ENCODE results near the gene CA9. TPM values are rescaled to one million over a fixed set of nuclear protein-coding genes. Genes with fewer than 3 reads are reported as not detected.

CA9 gene
- total and polyA plus RNA-seq, 2 experiments from 2014 or later, result 1.1 TPM; not detected in 1

- no peak overlapping the region for H3K4me2 ChIP-seq
- no peaks in the 10 kb centered on the region for H3K9me2 ChIP-seq (ENCODE audit: insufficient read depth)
- H3K36me3 ChIP-seq (ENCODE audit: insufficient read depth), result peaks cover 28% of the 10 kb centered on the region
- H2AFZ ChIP-seq, result no peak overlapping the region
- Mint-ChIP-seq H3K4me3 (no peak overlapping the region), H3K36me3 (ENCODE audit: low read depth) (peaks cover 60% of the 10 kb centered on the region), H3K27me3 (ENCODE audit: insufficient read depth, low read depth, poor library complexity) (peaks cover 8% of the 10 kb centered on the region), H3K27ac (no peak overlapping the region), H3K9me3 (no peaks in the 10 kb centered on the region), H3K4me1 (no peaks in the 10 kb centered on the region)
- no peak for TF ChIP-seq ZNF331 (CRISPR knock-in tag; IDR thresholded peaks at IDR 0.05; ENCODE audit: low read depth)
- no peak for TF ChIP-seq EZH2phosphoT487 (IDR thresholded peaks at IDR 0.05; ENCODE audit: unreplicated experiment)
- TF ChIP-seq, protein P1, sequence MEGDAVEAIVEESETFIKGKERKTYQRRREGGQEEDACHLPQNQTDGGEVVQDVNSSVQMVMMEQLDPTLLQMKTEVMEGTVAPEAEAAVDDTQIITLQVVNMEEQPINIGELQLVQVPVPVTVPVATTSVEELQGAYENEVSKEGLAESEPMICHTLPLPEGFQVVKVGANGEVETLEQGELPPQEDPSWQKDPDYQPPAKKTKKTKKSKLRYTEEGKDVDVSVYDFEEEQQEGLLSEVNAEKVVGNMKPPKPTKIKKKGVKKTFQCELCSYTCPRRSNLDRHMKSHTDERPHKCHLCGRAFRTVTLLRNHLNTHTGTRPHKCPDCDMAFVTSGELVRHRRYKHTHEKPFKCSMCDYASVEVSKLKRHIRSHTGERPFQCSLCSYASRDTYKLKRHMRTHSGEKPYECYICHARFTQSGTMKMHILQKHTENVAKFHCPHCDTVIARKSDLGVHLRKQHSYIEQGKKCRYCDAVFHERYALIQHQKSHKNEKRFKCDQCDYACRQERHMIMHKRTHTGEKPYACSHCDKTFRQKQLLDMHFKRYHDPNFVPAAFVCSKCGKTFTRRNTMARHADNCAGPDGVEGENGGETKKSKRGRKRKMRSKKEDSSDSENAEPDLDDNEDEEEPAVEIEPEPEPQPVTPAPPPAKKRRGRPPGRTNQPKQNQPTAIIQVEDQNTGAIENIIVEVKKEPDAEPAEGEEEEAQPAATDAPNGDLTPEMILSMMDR (conservative IDR thresholded peaks at IDR 0.05; ENCODE audit: low read depth in 2 of 2), result no peak
- TF ChIP-seq POLR2AphosphoS5 (IDR thresholded peaks at IDR 0.05; ENCODE audit: low read depth), result no peak
- TF ChIP-seq EZH2 (IDR thresholded peaks at IDR 0.05; ENCODE audit: low read depth, unreplicated experiment), result no peak
- TF ChIP-seq, protein P2, sequence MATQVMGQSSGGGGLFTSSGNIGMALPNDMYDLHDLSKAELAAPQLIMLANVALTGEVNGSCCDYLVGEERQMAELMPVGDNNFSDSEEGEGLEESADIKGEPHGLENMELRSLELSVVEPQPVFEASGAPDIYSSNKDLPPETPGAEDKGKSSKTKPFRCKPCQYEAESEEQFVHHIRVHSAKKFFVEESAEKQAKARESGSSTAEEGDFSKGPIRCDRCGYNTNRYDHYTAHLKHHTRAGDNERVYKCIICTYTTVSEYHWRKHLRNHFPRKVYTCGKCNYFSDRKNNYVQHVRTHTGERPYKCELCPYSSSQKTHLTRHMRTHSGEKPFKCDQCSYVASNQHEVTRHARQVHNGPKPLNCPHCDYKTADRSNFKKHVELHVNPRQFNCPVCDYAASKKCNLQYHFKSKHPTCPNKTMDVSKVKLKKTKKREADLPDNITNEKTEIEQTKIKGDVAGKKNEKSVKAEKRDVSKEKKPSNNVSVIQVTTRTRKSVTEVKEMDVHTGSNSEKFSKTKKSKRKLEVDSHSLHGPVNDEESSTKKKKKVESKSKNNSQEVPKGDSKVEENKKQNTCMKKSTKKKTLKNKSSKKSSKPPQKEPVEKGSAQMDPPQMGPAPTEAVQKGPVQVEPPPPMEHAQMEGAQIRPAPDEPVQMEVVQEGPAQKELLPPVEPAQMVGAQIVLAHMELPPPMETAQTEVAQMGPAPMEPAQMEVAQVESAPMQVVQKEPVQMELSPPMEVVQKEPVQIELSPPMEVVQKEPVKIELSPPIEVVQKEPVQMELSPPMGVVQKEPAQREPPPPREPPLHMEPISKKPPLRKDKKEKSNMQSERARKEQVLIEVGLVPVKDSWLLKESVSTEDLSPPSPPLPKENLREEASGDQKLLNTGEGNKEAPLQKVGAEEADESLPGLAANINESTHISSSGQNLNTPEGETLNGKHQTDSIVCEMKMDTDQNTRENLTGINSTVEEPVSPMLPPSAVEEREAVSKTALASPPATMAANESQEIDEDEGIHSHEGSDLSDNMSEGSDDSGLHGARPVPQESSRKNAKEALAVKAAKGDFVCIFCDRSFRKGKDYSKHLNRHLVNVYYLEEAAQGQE (IDR thresholded peaks at IDR 0.05; ENCODE audit: unreplicated experiment), result no peak
- TF ChIP-seq, protein P3, sequence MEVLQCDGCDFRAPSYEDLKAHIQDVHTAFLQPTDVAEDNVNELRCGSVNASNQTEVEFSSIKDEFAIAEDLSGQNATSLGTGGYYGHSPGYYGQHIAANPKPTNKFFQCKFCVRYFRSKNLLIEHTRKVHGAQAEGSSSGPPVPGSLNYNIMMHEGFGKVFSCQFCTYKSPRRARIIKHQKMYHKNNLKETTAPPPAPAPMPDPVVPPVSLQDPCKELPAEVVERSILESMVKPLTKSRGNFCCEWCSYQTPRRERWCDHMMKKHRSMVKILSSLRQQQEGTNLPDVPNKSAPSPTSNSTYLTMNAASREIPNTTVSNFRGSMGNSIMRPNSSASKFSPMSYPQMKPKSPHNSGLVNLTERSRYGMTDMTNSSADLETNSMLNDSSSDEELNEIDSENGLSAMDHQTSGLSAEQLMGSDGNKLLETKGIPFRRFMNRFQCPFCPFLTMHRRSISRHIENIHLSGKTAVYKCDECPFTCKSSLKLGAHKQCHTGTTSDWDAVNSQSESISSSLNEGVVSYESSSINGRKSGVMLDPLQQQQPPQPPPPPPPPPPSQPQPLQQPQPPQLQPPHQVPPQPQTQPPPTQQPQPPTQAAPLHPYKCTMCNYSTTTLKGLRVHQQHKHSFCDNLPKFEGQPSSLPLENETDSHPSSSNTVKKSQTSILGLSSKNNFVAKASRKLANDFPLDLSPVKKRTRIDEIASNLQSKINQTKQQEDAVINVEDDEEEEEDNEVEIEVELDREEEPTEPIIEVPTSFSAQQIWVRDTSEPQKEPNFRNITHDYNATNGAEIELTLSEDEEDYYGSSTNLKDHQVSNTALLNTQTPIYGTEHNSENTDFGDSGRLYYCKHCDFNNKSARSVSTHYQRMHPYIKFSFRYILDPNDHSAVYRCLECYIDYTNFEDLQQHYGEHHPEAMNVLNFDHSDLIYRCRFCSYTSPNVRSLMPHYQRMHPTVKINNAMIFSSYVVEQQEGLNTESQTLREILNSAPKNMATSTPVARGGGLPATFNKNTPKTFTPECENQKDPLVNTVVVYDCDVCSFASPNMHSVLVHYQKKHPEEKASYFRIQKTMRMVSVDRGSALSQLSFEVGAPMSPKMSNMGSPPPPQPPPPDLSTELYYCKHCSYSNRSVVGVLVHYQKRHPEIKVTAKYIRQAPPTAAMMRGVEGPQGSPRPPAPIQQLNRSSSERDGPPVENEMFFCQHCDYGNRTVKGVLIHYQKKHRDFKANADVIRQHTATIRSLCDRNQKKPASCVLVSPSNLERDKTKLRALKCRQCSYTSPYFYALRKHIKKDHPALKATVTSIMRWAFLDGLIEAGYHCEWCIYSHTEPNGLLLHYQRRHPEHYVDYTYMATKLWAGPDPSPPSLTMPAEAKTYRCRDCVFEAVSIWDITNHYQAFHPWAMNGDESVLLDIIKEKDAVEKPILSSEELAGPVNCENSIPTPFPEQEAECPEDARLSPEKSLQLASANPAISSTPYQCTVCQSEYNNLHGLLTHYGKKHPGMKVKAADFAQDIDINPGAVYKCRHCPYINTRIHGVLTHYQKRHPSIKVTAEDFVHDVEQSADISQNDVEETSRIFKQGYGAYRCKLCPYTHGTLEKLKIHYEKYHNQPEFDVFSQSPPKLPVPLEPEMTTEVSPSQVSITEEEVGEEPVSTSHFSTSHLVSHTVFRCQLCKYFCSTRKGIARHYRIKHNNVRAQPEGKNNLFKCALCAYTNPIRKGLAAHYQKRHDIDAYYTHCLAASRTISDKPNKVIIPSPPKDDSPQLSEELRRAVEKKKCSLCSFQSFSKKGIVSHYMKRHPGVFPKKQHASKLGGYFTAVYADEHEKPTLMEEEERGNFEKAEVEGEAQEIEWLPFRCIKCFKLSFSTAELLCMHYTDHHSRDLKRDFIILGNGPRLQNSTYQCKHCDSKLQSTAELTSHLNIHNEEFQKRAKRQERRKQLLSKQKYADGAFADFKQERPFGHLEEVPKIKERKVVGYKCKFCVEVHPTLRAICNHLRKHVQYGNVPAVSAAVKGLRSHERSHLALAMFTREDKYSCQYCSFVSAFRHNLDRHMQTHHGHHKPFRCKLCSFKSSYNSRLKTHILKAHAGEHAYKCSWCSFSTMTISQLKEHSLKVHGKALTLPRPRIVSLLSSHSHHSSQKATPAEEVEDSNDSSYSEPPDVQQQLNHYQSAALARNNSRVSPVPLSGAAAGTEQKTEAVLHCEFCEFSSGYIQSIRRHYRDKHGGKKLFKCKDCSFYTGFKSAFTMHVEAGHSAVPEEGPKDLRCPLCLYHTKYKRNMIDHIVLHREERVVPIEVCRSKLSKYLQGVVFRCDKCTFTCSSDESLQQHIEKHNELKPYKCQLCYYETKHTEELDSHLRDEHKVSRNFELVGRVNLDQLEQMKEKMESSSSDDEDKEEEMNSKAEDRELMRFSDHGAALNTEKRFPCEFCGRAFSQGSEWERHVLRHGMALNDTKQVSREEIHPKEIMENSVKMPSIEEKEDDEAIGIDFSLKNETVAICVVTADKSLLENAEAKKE (CRISPR knock-in tag; IDR thresholded peaks at IDR 0.05), result no peak
- H3K27me3 ChIP-seq (ENCODE audit: insufficient read depth), result no peaks in the 10 kb centered on the region
- ATAC-seq, result no peak
- no peaks in the 10 kb centered on the region for H3K79me2 ChIP-seq (replicated peaks; ENCODE audit: insufficient read depth)
- H3K4me1 ChIP-seq (ENCODE audit: insufficient read depth), result no peaks in the 10 kb centered on the region
- no peak overlapping the region for H3K27ac ChIP-seq (ENCODE audit: low read depth)
- no peaks in the 10 kb centered on the region for H3F3A ChIP-seq (replicated peaks; ENCODE audit: low read depth)
- no peaks in the 10 kb centered on the region; the same call in 1 of the 2 replicates for H4K20me1 ChIP-seq (replicated peaks; ENCODE audit: insufficient read depth)
- no peak overlapping the region for H3K4me3 ChIP-seq
- no peak for DNase-seq (ENCODE audit: low spot score)
Measured at GRCh38 chr9:35706951-35707350, 33.2 kb downstream of the CA9 start.
